ENCODE measurements around the gene NPIPA5.
"Not testable (repeated sequence)": the region's sequence is repeated elsewhere in the genome, so short reads cannot be mapped to it uniquely, and the experiment has no call there.

- not testable (repeated sequence) for TF ChIP-seq POLR2A, POLR2AphosphoS5 (IDR thresholded peaks at IDR 0.05; ENCODE audit: low read depth, low read length)
Measured at GRCh38 chr16:15323373-15323772, 54.7 kb downstream of the NPIPA5 start.

All from GM12892 (cell line).